Left ventricle myocardium inferior (tissue), 1 donor: Measurements from ENCODE around the gene NKIRAS1. TPM values are rescaled to one million over a fixed set of nuclear protein-coding genes. Genes with fewer than 3 reads are reported as not detected.
"Not testable (repeated sequence)": the region's sequence is repeated elsewhere in the genome, so short reads cannot be mapped to it uniquely, and the experiment has no call there.

Source experiments
- DNase-seq: peaks from one replicate; pipeline ENCODE4 v3.0.0-alpha.2; 2020
- H3K27ac ChIP-seq: fragments of 200-600 bp; replicated peaks from 2 replicates; pipeline ENCODE4 v1.8.0; 2021
- H3K27me3 ChIP-seq: fragments of 200-600 bp; 2 replicates; pipeline ENCODE4 v1.8.0; 2021; ENCODE audit warnings: low read depth
- H3K36me3 ChIP-seq: fragments of 200-600 bp; 2 replicates; pipeline ENCODE4 v1.8.0; 2021
- H3K4me1 ChIP-seq: fragments of 200-600 bp; 2 replicates; pipeline ENCODE4 v1.8.0; 2021
- H3K4me3 ChIP-seq: fragments of 200-600 bp; 2 replicates; pipeline ENCODE4 v1.8.0; 2021; ENCODE audit warnings: mild to moderate bottlenecking, moderate library complexity
- H3K9me3 ChIP-seq: fragments of 200-600 bp; replicated peaks from 2 replicates; pipeline ENCODE4 v1.8.0; 2021
- intact Hi-C: fragments of 100-400 bp; cut with micrococcal nuclease; formaldehyde crosslinking; loops from one replicate; pipeline ENCODE4 v1.11.0; 2022
- total RNA-seq: library from RNA; stranded (reverse); fragmentation: NEBNext Ultra II Directional; extraction: Animal tissue kit (Norgen Biotek cat#: 25700); gene quantifications from one replicate; pipeline ENCODE4 v1.2.1, GENCODE V29; 2021
- TF ChIP-seq, protein P1 (sequence below): fragments of 200-600 bp; IDR thresholded peaks from 2 replicates; pipeline ENCODE4 v1.8.0; 2021; ENCODE audit warnings: antibody characterized with exemption, mild to moderate bottlenecking, borderline replicate concordance
- donor health status: DM: no; HTN: yes; CAD: no; lungs with severe emphysema.

NKIRAS1 gene
- total RNA-seq, 1 donor from 2014 or later = 20.8 TPM

- no peak for DNase-seq
- Histone ChIP-seq H3K4me3 (no peak overlapping the region), H3K36me3 (no peaks in the 10 kb centered on the region), H3K9me3 (no peaks in the 10 kb centered on the region), H3K27me3 (no peaks in the 10 kb centered on the region), H3K4me1 (peaks cover 94% of the 10 kb centered on the region), H3K27ac (no peak overlapping the region)
- intact Hi-C loops = no loop called here
- TF ChIP-seq, protein P1, sequence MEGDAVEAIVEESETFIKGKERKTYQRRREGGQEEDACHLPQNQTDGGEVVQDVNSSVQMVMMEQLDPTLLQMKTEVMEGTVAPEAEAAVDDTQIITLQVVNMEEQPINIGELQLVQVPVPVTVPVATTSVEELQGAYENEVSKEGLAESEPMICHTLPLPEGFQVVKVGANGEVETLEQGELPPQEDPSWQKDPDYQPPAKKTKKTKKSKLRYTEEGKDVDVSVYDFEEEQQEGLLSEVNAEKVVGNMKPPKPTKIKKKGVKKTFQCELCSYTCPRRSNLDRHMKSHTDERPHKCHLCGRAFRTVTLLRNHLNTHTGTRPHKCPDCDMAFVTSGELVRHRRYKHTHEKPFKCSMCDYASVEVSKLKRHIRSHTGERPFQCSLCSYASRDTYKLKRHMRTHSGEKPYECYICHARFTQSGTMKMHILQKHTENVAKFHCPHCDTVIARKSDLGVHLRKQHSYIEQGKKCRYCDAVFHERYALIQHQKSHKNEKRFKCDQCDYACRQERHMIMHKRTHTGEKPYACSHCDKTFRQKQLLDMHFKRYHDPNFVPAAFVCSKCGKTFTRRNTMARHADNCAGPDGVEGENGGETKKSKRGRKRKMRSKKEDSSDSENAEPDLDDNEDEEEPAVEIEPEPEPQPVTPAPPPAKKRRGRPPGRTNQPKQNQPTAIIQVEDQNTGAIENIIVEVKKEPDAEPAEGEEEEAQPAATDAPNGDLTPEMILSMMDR = no peak
Measured at GRCh38 chr3:23861689-23862088, 55.1 kb downstream of the NKIRAS1 start.

DNA sequence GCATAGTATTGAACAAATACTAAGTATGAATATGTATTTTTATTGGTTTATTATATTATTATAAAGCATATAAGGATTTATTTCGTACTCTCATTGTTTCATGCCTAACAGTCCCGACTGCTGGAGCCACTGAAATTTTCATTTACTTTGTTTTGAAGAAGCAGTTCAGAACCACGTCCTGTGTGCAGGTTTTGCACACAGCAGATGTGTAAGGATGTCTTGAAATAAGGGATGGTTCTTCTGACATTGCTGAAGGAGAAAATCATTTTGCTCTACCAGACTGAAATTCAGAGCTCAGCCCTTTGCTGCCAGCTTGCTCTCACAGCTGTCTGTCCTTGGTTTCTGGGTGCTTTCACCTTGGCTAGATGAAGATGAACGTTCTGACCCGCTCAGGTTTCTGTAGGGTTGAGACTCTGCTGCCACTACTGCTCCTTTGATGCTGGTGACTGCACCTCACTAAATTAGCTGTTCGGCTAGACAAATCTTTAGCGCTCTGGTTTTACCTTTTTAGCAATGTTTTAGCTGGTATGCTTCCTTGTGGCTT is 56.9 kb downstream of the NKIRAS1 start:
- H3K4me1 ChIP-seq = peaks cover 89% of the 10 kb centered on the region
- intact Hi-C loops = no loop called here
- no peak overlapping the region for H3K4me3 ChIP-seq
- no peaks in the 10 kb centered on the region for H3K36me3 ChIP-seq
- TF ChIP-seq, protein P1 = no peak
- H3K27ac ChIP-seq = peak overlapping the region; percentile 54
- no peaks in the 10 kb centered on the region for H3K27me3 ChIP-seq
- no peak for DNase-seq
- H3K9me3 ChIP-seq = no peaks in the 10 kb centered on the region

- Histone ChIP-seq H3K27ac (peak overlapping the region; percentile 54), H3K9me3 (no peaks in the 10 kb centered on the region), H3K27me3 (no peaks in the 10 kb centered on the region), H3K4me1 (peaks cover 89% of the 10 kb centered on the region), H3K4me3 (no peak overlapping the region), H3K36me3 (no peaks in the 10 kb centered on the region)
- TF ChIP-seq, protein P1 = no peak
- no peak for DNase-seq
- intact Hi-C loops = no loop called here
Measured at GRCh38 chr3:23859012-23859743, 57.6 kb downstream of the NKIRAS1 start.

DNA sequence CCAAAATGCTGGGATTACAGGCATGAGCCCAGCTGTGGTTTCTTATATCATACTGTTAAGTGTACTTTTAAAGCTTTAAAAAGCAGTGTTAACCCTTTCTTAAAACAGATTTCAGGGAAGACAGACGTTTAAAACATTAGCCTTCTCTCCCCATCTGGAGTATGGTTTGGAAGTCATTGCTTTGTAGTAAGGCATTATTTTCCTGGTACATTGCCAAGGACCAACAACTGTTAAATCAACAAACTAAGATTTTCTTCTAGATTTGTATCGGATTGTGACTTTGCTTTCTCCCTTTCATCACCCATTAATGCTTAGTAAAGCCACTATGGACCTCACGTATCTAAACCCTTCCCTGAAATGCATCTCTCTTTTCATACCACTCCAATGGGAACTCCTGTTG is 60.5 kb downstream of the NKIRAS1 start:
- Histone ChIP-seq H3K9me3 (no peaks in the 10 kb centered on the region), H3K36me3 (no peaks in the 10 kb centered on the region), H3K4me3 (no peak overlapping the region), H3K27me3 (no peaks in the 10 kb centered on the region), H3K4me1 (peaks cover 72% of the 10 kb centered on the region), H3K27ac (peak overlapping the region; percentile 3)
- intact Hi-C loops = no loop called here
- TF ChIP-seq, protein P1 = no peak
- no peak for DNase-seq

GRCh38 chr3:23849462-23849861 is 67.3 kb downstream of the NKIRAS1 start:
- H3K36me3 ChIP-seq, DNase-seq, intact Hi-C loops, H3K9me3 ChIP-seq, H3K27me3 ChIP-seq, H3K4me3 ChIP-seq, H3K27ac ChIP-seq: not testable (repeated sequence)
- H3K4me1 ChIP-seq = peaks cover 17% of the 10 kb centered on the region
